Coronary artery (tissue), 2 donors: ENCODE data around the gene SGMS1.

ENCODE experiments used
- DNase-seq: peaks from one replicate; pipeline ENCODE4 v3.0.0-alpha.2; 2017; ENCODE audit warnings: low spot score
- H3K27ac ChIP-seq, 2 donors: fragments of 200-600 bp; sonication (generic); one replicate each; pipeline ENCODE4 v1.5.1; 2016 to 2019
- H3K4me3 ChIP-seq: fragments of 200-600 bp; sonication (generic); 2 replicates; pipeline ENCODE4 v1.5.1; 2016; ENCODE audit warnings: mild to moderate bottlenecking, moderate library complexity
- TF ChIP-seq, protein P1 (sequence below): fragments of 200-600 bp; sonication (generic); IDR thresholded peaks from one replicate; pipeline ENCODE4 v1.5.1; 2019; ENCODE audit warnings: antibody characterized with exemption

SGMS1 gene

GRCh38 chr10:50470345-50470744 lies 153.4 kb downstream of the SGMS1 start:
- DNase-seq = no peak
- H3K27ac ChIP-seq = no peak overlapping the region
- TF ChIP-seq, protein P1, sequence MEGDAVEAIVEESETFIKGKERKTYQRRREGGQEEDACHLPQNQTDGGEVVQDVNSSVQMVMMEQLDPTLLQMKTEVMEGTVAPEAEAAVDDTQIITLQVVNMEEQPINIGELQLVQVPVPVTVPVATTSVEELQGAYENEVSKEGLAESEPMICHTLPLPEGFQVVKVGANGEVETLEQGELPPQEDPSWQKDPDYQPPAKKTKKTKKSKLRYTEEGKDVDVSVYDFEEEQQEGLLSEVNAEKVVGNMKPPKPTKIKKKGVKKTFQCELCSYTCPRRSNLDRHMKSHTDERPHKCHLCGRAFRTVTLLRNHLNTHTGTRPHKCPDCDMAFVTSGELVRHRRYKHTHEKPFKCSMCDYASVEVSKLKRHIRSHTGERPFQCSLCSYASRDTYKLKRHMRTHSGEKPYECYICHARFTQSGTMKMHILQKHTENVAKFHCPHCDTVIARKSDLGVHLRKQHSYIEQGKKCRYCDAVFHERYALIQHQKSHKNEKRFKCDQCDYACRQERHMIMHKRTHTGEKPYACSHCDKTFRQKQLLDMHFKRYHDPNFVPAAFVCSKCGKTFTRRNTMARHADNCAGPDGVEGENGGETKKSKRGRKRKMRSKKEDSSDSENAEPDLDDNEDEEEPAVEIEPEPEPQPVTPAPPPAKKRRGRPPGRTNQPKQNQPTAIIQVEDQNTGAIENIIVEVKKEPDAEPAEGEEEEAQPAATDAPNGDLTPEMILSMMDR = no peak

DNA sequence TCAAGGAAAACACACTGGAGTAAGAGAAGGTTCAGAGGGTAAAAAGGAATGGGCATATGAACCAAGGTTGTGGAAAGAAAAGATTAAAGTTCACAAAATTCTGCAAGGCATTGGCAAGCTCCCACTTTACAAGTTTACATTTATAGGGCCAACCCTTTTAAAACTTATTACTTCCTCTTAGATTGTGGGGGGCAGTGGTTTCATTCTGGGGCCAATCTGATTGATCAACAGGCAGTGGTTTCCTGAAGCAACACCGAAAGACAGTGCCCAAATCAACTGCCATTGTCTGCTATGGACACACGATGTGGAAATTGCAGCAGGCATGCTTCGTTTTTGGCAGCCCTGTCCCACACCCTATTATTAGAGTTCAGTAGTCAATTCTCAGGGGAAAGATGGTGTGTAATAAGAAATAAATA lies 154.0 kb downstream of the SGMS1 start:
- no peak for DNase-seq
- TF ChIP-seq, protein P1 = no peak
- H3K4me3 ChIP-seq = no peak overlapping the region
- no peak overlapping the region for H3K27ac ChIP-seq

More at GRCh38 chr10:50470345-50470744, 153.4 kb downstream of the SGMS1 start:
- no peak overlapping the region for H3K4me3 ChIP-seq

DNA sequence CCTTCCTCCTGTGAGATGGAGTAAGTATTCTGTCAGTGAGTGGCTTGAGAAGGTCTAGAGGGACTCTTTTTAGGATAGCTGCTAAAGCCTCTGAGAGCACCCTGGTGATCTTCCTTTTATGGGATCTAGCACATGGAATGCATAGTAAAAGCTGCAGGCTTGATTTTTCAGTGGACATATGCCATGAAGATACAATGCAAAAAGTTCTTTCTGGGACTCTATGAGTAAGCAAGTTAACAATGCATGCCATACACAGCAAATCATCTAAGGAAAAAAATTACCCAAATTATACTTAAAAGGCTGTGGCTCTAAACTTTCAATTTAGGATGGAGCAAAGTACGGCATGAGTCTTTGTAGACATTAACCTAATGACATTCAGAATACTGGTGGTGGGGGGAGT lies 154.5 kb downstream of the SGMS1 start:
- no peak overlapping the region for H3K27ac ChIP-seq
- DNase-seq = no peak
- TF ChIP-seq, protein P1 = no peak
- H3K4me3 ChIP-seq = no peak overlapping the region

DNA sequence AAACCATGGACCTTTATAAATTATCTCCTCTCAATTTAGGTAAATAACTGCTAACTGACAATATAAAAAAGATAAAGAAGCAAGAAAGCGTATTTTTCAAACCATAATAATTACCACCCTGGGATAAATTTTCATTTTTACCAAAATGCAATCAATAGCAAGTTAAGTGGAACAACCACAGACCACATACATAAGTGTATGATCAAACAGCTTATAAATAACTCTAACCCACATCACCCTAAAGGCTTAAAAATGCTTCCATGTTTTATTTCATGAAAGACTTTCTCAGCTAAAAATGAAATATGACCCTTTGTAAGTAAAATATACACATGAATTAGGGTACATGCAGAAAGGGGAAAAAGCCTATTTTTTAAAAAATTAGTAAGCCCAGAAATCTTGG lies 156.5 kb downstream of the SGMS1 start:
- H3K27ac ChIP-seq = no peak overlapping the region
- no peak for DNase-seq
- TF ChIP-seq, protein P1 = no peak
- H3K4me3 ChIP-seq = no peak overlapping the region

GRCh38 chr10:50464004-50464409 lies 159.7 kb downstream of the SGMS1 start:
- TF ChIP-seq, protein P1 = no peak
- H3K4me3 ChIP-seq = no peak overlapping the region
- no peak overlapping the region for H3K27ac ChIP-seq
- no peak for DNase-seq

DNA sequence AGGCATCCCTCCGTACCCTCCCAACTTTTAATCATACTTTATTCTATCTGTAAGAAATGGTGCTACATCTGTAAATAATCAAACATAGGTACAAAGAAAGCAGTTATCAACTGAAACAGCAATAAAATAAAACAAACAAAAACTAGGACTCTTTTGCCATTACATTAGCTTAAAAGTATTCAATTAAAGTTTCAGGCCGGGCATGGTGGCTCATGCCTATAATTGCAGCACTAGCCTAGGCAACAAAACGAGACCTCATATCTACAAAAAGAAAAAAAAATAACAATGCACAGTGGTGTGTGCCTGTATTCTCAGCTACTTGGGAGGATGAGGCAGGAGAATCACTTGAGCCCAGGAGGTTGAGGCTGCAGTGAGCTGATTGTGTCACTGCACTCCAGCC lies 161.9 kb downstream of the SGMS1 start:
- H3K27ac ChIP-seq = no peak overlapping the region
- no peak for DNase-seq
- TF ChIP-seq, protein P1 = no peak
- no peak overlapping the region for H3K4me3 ChIP-seq

GRCh38 chr10:50461123-50461522 lies 162.6 kb downstream of the SGMS1 start:
- Histone ChIP-seq H3K4me3 (no peak overlapping the region), H3K27ac (no peak overlapping the region)
- TF ChIP-seq, protein P1 = no peak
- no peak for DNase-seq
